Hepatocyte (in vitro differentiated cells): ENCODE measurements around the gene EIF4B. TPM values are rescaled to one million over a fixed set of nuclear protein-coding genes. Genes with fewer than 3 reads are reported as not detected.
"Not testable (repeated sequence)": the region's sequence is repeated elsewhere in the genome, so short reads cannot be mapped to it uniquely, and the experiment has no call there.

ENCODE experiments used
- DNase-seq: peaks from one replicate; pipeline ENCODE4 v3.0.0-alpha.2; 2016; ENCODE audit warnings: low spot score
- H2AFZ ChIP-seq: fragments of 200-600 bp; sonication (generic); 2 replicates; pipeline ENCODE4 v1.6.0; 2016; ENCODE audit warnings: antibody characterized with exemption, mild to moderate bottlenecking
- H3K27ac ChIP-seq: fragments of 200-600 bp; sonication (generic); 2 replicates; pipeline ENCODE4 v1.5.1; 2016; ENCODE audit warnings: mild to moderate bottlenecking
- H3K27me3 ChIP-seq: fragments of 200-600 bp; sonication (generic); 2 replicates; pipeline ENCODE4 v1.6.1; 2016
- H3K36me3 ChIP-seq: fragments of 200-600 bp; sonication (generic); replicated peaks from 2 replicates; pipeline ENCODE4 v1.5.1; 2016; ENCODE audit warnings: low read depth; ENCODE audit not compliant: insufficient read depth
- H3K4me1 ChIP-seq: fragments of 200-600 bp; sonication (generic); 2 replicates; pipeline ENCODE4 v1.5.1; 2016; ENCODE audit warnings: mild to moderate bottlenecking, moderate library complexity; ENCODE audit not compliant: insufficient read depth
- H3K4me2 ChIP-seq: fragments of 200-600 bp; sonication (generic); 2 replicates; pipeline ENCODE4 v1.6.0; 2016
- H3K4me3 ChIP-seq: fragments of 200-600 bp; sonication (generic); 2 replicates; pipeline ENCODE4 v1.5.1; 2016; ENCODE audit warnings: mild to moderate bottlenecking
- H3K79me2 ChIP-seq: fragments of 200-600 bp; sonication (generic); 2 replicates; pipeline ENCODE4 v1.6.0; 2017; ENCODE audit warnings: mild to moderate bottlenecking
- H3K9me2 ChIP-seq: fragments of 200-600 bp; sonication (generic); replicated peaks from 2 replicates; pipeline ENCODE4 v1.6.0; 2017; ENCODE audit warnings: mild to moderate bottlenecking; ENCODE audit not compliant: insufficient read depth
- H3K9me3 ChIP-seq: fragments of 200-600 bp; sonication (generic); 2 replicates; pipeline ENCODE4 v1.5.1; 2016; ENCODE audit warnings: low read depth, mild to moderate bottlenecking
- H4K20me1 ChIP-seq: fragments of 200-600 bp; sonication (generic); 2 replicates; pipeline ENCODE4 v1.6.0; 2016; ENCODE audit warnings: mild to moderate bottlenecking; ENCODE audit not compliant: insufficient read depth, poor library complexity, severe bottlenecking
- CTCF ChIP-seq: fragments of 200-600 bp; sonication (generic); IDR thresholded peaks from 2 replicates; pipeline ENCODE4 v1.5.1; 2016; ENCODE audit warnings: antibody characterized with exemption, mild to moderate bottlenecking; ENCODE audit not compliant: poor library complexity
- EZH2 ChIP-seq: fragments of 200-600 bp; sonication (generic); IDR thresholded peaks from 2 replicates; pipeline ENCODE4 v1.6.1; 2016; ENCODE audit warnings: antibody characterized with exemption, mild to moderate bottlenecking, borderline replicate concordance
- EZH2phosphoT487 ChIP-seq: fragments of 200-600 bp; sonication (generic); IDR thresholded peaks from one replicate; pipeline ENCODE4 v1.6.1; 2018; ENCODE audit warnings: antibody characterized with exemption, mild to moderate bottlenecking, low read depth, moderate library complexity; ENCODE audit not compliant: unreplicated experiment, severe bottlenecking
- WGBS: methylation state at CpG from one replicate; pipeline ENCODE4 v1.1.6; 2016; ENCODE audit warnings: low lambda C conversion rate; ENCODE audit errors: missing lambda C conversion rate; 5-methylcytosine and 5-hydroxymethylcytosine counted together
- polyA plus RNA-seq: library from polyadenylated mRNA; unstranded; fragments of >200 nt; fragmentation: Nextera tagmentation; extraction: Ambion mirVana; gene quantifications from 2 replicates; pipeline ENCODE4 v1.2.1, GENCODE V29; 2016
- total RNA-seq: library from RNA; depleted of rRNA; stranded (reverse); fragments of >200 nt; gene quantifications from 2 replicates; pipeline ENCODE4 v1.2.3, GENCODE V29; 2014

EIF4B gene
- total and polyA plus RNA-seq, 2 experiments from 2014 or later = 53.5 to 435 TPM

- peaks cover 60% of the 10 kb centered on the region for H3K79me2 ChIP-seq
- H3K9me3 ChIP-seq = no peaks in the 10 kb centered on the region
- H2AFZ ChIP-seq = peak overlapping the region; percentile 47
- H3K36me3 ChIP-seq = no peaks in the 10 kb centered on the region
- H4K20me1 ChIP-seq = peaks cover 50% of the 10 kb centered on the region
- H3K9me2 ChIP-seq = no peaks in the 10 kb centered on the region
- H3K27me3 ChIP-seq = no peaks in the 10 kb centered on the region
- WGBS = under 1% methylated on average over 33 of the region's 38 CpGs
- DNase-seq = peak; percentile 92
- TF ChIP-seq EZH2 (no peak), EZH2phosphoT487 (no peak), CTCF (no peak)
- H3K4me1 ChIP-seq = peaks cover 46% of the 10 kb centered on the region
- H3K27ac ChIP-seq = peak overlapping the region; percentile 98
- H3K4me3 ChIP-seq = peak overlapping the region; percentile 79
- H3K4me2 ChIP-seq = peak overlapping the region; percentile 92
Measured at GRCh38 chr12:53006810-53007309, 604 bp downstream of the EIF4B start.

GRCh38 chr12:53007343-53007742, 1.1 kb downstream of the EIF4B start:
- DNase-seq = no peak
- WGBS = 15% methylated on average over 4 of the region's 4 CpGs
- peaks cover 65% of the 10 kb centered on the region for H3K79me2 ChIP-seq

GRCh38 chr12:53008760-53009159, 2.5 kb downstream of the EIF4B start:
- H4K20me1 ChIP-seq = peaks cover 69% of the 10 kb centered on the region
- H3K9me3 ChIP-seq, H3K36me3 ChIP-seq, H3K27me3 ChIP-seq, DNase-seq, H3K9me2 ChIP-seq, H2AFZ ChIP-seq, H3K27ac ChIP-seq: not testable (repeated sequence)
- 80% methylated on average over 15 of the region's 15 CpGs for WGBS
- peak overlapping the region; percentile 79 for H3K4me3 ChIP-seq
- H3K4me2 ChIP-seq = peak overlapping the region; percentile 92
- peaks cover 53% of the 10 kb centered on the region for H3K4me1 ChIP-seq
- H3K79me2 ChIP-seq = peaks cover 79% of the 10 kb centered on the region

More at GRCh38 chr12:53007343-53007742, 1.1 kb downstream of the EIF4B start:
- Histone ChIP-seq H3K27ac (peak overlapping the region; percentile 98), H3K4me2 (peak overlapping the region; percentile 92), H3K27me3 (no peaks in the 10 kb centered on the region), H3K9me3 (no peaks in the 10 kb centered on the region), H3K4me3 (peak overlapping the region; percentile 79), H3K36me3 (no peaks in the 10 kb centered on the region), H4K20me1 (peaks cover 55% of the 10 kb centered on the region), H3K9me2 (no peaks in the 10 kb centered on the region), H2AFZ (no peak overlapping the region), H3K4me1 (peaks cover 51% of the 10 kb centered on the region)
- TF ChIP-seq EZH2 (no peak), EZH2phosphoT487 (no peak), CTCF (no peak)

- Histone ChIP-seq H3K4me2 (peak overlapping the region; percentile 92), H3K27me3 (no peaks in the 10 kb centered on the region), H3K9me3 (no peaks in the 10 kb centered on the region), H3K27ac (no peak overlapping the region), H3K4me1 (peaks cover 48% of the 10 kb centered on the region), H3K79me2 (peaks cover 95% of the 10 kb centered on the region), H3K9me2 (no peaks in the 10 kb centered on the region), H2AFZ (no peak overlapping the region), H3K4me3 (no peak overlapping the region), H3K36me3 (no peaks in the 10 kb centered on the region), H4K20me1 (peaks cover 91% of the 10 kb centered on the region)
- DNase-seq = no peak
- 79% methylated on average over 2 of the region's 2 CpGs for WGBS
- TF ChIP-seq CTCF (no peak), EZH2phosphoT487 (no peak), EZH2 (no peak)
Measured at GRCh38 chr12:53010955-53011354, 4.7 kb downstream of the EIF4B start.
